MM.1S (cell line): Measurements from ENCODE around the gene MYRIP.

ENCODE experiments used
- DNase-seq: peaks from one replicate; pipeline ENCODE4 v3.0.0-alpha.2; 2015
- H2AFZ ChIP-seq: fragments of 300-600 bp; sonication (generic); 2 replicates; pipeline ENCODE4 v1.6.0; 2016; ENCODE audit warnings: antibody characterized with exemption, low read length
- H3F3A ChIP-seq: fragments of 300-600 bp; sonication (generic); 2 replicates; pipeline ENCODE4 v1.6.1; 2016; ENCODE audit warnings: mild to moderate bottlenecking, antibody characterized with exemption, low read length, moderate library complexity, mixed read lengths; ENCODE audit not compliant: insufficient read depth
- H3K27ac ChIP-seq: fragments of 300-600 bp; sonication (generic); 2 replicates; pipeline ENCODE4 v1.5.1; 2016; ENCODE audit warnings: mild to moderate bottlenecking, low read length
- H3K27me3 ChIP-seq: fragments of 300-600 bp; sonication (generic); replicated peaks from 2 replicates; pipeline ENCODE4 v1.6.0; 2016; ENCODE audit warnings: low read length; ENCODE audit not compliant: insufficient read depth
- H3K36me3 ChIP-seq: fragments of 300-600 bp; sonication (generic); replicated peaks from 2 replicates; pipeline ENCODE4 v1.6.1; 2016; ENCODE audit warnings: mild to moderate bottlenecking, low read length, mixed read lengths; ENCODE audit not compliant: insufficient read depth
- H3K4me1 ChIP-seq: fragments of 300-600 bp; sonication (generic); 2 replicates; pipeline ENCODE4 v1.6.1; 2016; ENCODE audit warnings: low read length, mixed read lengths
- H3K4me2 ChIP-seq: fragments of 300-600 bp; sonication (generic); 2 replicates; pipeline ENCODE4 v1.6.0; 2016; ENCODE audit warnings: low read depth, low read length
- H3K4me3 ChIP-seq: fragments of 300-600 bp; sonication (generic); 2 replicates; pipeline ENCODE4 v1.5.1; 2016; ENCODE audit warnings: low read length, mixed read lengths
- H3K79me2 ChIP-seq: fragments of 300-600 bp; sonication (generic); 2 replicates; pipeline ENCODE4 v1.6.1; 2016; ENCODE audit warnings: mixed run types, low read length, mixed read lengths
- H3K9ac ChIP-seq: fragments of 300-600 bp; sonication (generic); 2 replicates; pipeline ENCODE4 v1.6.1; 2016; ENCODE audit warnings: low read length, mixed read lengths
- H3K9me2 ChIP-seq: fragments of 300-600 bp; sonication (generic); replicated peaks from 2 replicates; pipeline ENCODE4 v1.6.1; 2016; ENCODE audit warnings: mild to moderate bottlenecking, low read length, mixed read lengths; ENCODE audit not compliant: insufficient read depth
- H3K9me3 ChIP-seq: fragments of 300-600 bp; sonication (generic); replicated peaks from 2 replicates; pipeline ENCODE4 v1.6.1; 2016; ENCODE audit warnings: mild to moderate bottlenecking, low read length, mixed read lengths; ENCODE audit not compliant: insufficient read depth
- H4K20me1 ChIP-seq: fragments of 300-600 bp; sonication (generic); 2 replicates; pipeline ENCODE4 v1.6.1; 2016; ENCODE audit warnings: mild to moderate bottlenecking, low read length, moderate library complexity, mixed read lengths; ENCODE audit not compliant: insufficient read depth
- CTCF ChIP-seq: fragments of 300-600 bp; sonication (generic); IDR thresholded peaks from 2 replicates; pipeline ENCODE4 v1.5.1; 2016; ENCODE audit warnings: antibody characterized with exemption, low read length, mixed read lengths
- EZH2 ChIP-seq: fragments of 300-600 bp; sonication (generic); optimal IDR thresholded peaks from 2 replicates; pipeline ENCODE3; 2017; ENCODE audit warnings: low read depth, mild to moderate bottlenecking, antibody characterized with exemption, low read length, mixed read lengths
- EZH2phosphoT487 ChIP-seq: fragments of 300-600 bp; sonication (generic); IDR thresholded peaks from 2 replicates; pipeline ENCODE4 v1.6.1; 2018; ENCODE audit warnings: antibody characterized with exemption, low read length

MYRIP gene

GRCh38 chr3:39788128-39788883 lies 21.1 kb upstream of the MYRIP start:
- no peak overlapping the region for H2AFZ ChIP-seq
- no peak overlapping the region for H3K4me3 ChIP-seq
- TF ChIP-seq EZH2 (no peak), EZH2phosphoT487 (no peak), CTCF (no peak)
- H3K79me2 ChIP-seq, result no peaks in the 10 kb centered on the region
- H3K36me3 ChIP-seq, result no peaks in the 10 kb centered on the region
- no peak overlapping the region for H3K27ac ChIP-seq
- H3K4me2 ChIP-seq, result no peak overlapping the region
- H4K20me1 ChIP-seq, result no peaks in the 10 kb centered on the region
- no peak for DNase-seq
- no peak overlapping the region for H3K9ac ChIP-seq
- no peaks in the 10 kb centered on the region for H3K9me2 ChIP-seq
- H3K4me1 ChIP-seq, result no peaks in the 10 kb centered on the region
- no peaks in the 10 kb centered on the region for H3F3A ChIP-seq
- no peaks in the 10 kb centered on the region for H3K9me3 ChIP-seq
- H3K27me3 ChIP-seq, result no peaks in the 10 kb centered on the region

GRCh38 chr3:39791603-39792002 lies 17.8 kb upstream of the MYRIP start:
- H3K36me3 ChIP-seq, result no peaks in the 10 kb centered on the region
- H3K79me2 ChIP-seq, result no peaks in the 10 kb centered on the region
- H3K27me3 ChIP-seq, result no peaks in the 10 kb centered on the region
- H3K27ac ChIP-seq, result no peak overlapping the region
- no peaks in the 10 kb centered on the region for H3K9me2 ChIP-seq
- H3K9ac ChIP-seq, result no peak overlapping the region
- H3K9me3 ChIP-seq, result no peaks in the 10 kb centered on the region
- no peak overlapping the region for H3K4me3 ChIP-seq
- no peak overlapping the region for H3K4me2 ChIP-seq
- TF ChIP-seq EZH2phosphoT487 (no peak), EZH2 (no peak), CTCF (no peak)
- H2AFZ ChIP-seq, result no peak overlapping the region
- H3K4me1 ChIP-seq, result no peaks in the 10 kb centered on the region
- H3F3A ChIP-seq, result no peaks in the 10 kb centered on the region
- no peak for DNase-seq
- no peaks in the 10 kb centered on the region for H4K20me1 ChIP-seq

GRCh38 chr3:39794880-39795279 lies 14.5 kb upstream of the MYRIP start:
- H3K4me3 ChIP-seq, result no peak overlapping the region
- H3K27me3 ChIP-seq, result no peaks in the 10 kb centered on the region
- no peak overlapping the region for H2AFZ ChIP-seq
- no peaks in the 10 kb centered on the region for H3K9me3 ChIP-seq
- no peaks in the 10 kb centered on the region for H4K20me1 ChIP-seq
- H3K9me2 ChIP-seq, result no peaks in the 10 kb centered on the region
- H3K79me2 ChIP-seq, result no peaks in the 10 kb centered on the region
- H3F3A ChIP-seq, result no peaks in the 10 kb centered on the region
- H3K9ac ChIP-seq, result no peak overlapping the region
- H3K4me1 ChIP-seq, result no peaks in the 10 kb centered on the region
- no peak overlapping the region for H3K4me2 ChIP-seq
- TF ChIP-seq CTCF, result no peak
- no peak for TF ChIP-seq EZH2
- TF ChIP-seq EZH2phosphoT487, result no peak
- no peaks in the 10 kb centered on the region for H3K36me3 ChIP-seq
- DNase-seq, result no peak
- H3K27ac ChIP-seq, result no peak overlapping the region
